Effector CD8-positive, alpha-beta T cell (primary cell): ENCODE measurements around the gene DYNC1I1.

Source experiments
- DNase-seq: peaks from one replicate; lab custom pipeline; 2025; lab: John Stamatoyannopoulos, UW

Gene DYNC1I1

GRCh38 chr7:95963446-95963990, 191.2 kb downstream of the DYNC1I1 start:
- DNase-seq, result no peak

DNA sequence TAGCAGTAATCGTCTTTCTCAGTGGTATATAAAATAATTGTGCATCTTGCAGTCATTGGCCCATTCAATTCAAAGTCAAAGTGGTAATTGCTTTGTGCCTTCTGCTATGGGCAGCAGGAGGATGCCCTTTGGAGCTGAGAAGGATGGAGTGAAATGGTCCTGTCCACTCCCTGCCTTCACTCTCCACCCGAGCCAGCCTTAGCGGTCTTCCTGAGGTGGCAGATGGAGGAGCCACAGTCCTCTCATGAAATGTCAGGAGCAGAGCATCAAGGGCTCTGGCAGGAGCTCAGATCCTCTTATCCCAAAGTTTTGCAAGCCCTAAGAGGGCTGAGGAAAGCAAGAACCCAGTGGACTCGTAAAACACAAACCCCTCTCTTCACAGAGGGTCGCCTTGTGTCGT, 199.4 kb downstream of the DYNC1I1 start:
- no peak for DNase-seq

- DNase-seq, result no peak
Observed at GRCh38 chr7:95972523-95972922, 200.2 kb downstream of the DYNC1I1 start.

DNA sequence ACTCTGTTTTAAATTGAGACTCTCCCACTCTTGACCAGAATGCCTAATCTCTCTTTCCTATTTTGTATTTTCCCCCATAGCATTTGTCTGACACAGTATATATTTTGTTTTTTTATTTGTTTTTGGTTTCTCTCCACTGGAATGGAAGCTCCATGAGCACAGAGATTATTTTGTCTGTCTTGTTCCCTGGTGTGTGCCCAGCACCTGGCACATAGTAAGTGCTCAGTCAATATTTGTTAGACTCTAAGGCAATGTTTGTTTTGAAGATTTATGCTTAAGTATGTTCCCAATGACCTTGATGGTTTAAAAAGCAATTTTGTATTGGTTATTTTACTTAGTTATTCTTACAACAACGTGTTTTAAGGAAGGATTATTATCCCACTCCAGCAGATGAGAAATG, 201.8 kb downstream of the DYNC1I1 start:
- DNase-seq, result no peak

DNA sequence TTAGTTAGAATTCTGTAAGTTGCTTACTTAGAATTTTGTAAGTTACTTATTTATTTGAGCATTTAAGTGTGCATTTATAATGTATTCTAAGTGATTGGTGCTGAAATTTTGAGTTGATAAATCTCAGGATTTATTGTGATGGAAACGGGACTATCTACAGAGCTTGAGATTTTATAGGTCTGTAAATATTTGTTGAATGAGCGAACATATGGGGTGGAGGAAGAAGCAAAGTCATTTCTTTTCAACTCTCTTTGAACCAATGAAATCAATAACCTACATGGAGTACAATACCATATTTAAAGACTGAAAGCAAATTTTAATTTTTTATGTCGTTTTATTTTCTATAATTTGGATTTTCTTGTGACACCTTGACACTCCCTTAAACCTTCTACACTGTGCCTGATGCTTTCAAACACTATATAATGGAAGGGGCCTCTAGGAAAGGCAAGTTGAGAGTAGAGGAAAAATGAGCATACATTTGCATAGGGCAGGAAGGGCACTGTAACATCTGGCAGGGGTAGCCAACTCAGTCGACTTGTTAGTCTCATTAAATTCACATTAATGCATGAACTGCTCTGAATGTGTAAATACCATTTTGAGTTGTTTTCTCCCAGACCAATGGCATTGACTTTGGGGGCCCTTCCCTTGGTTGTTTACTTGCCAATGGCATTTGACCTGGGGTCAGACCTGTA, 204.2 kb downstream of the DYNC1I1 start:
- no peak for DNase-seq

DNA sequence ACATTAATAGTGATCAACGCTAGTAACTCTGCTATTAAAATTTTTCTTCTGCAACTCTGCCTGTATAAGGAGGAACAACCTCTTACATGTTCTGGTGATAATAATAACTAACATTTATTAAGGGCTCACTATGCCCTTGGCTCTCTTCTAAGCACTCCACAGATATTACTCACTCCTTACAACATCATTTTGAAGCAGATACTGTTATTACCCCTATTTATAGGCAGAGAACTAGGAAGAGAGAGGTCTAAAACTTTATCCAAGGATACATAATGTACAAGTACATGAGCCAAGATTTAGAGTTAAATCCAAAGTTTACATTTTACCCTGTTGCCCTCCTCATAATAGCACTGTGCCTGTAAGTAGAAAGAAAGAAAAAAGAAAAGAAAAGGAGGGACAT, 205.6 kb downstream of the DYNC1I1 start:
- DNase-seq, result no peak

DNA sequence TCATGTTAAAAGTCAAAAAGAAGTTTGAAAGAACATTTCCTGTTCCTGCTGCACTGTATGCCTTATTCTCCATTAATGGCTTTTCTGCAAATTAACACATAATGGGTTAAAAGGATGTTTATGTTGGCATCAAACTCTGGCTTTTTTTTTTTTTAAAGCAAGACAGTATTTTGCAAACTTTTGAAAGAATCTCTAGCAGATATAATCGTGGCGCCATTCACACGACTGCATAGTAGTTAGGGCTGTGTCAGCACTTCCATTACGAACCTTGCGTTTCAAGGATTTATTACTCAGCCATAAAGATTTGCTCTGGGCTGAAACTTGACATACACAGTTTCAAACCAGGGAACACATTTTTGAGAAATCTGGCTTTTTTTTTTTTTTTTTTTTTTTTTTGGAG, 207.8 kb downstream of the DYNC1I1 start:
- DNase-seq, result no peak

- DNase-seq, result no peak
Observed at GRCh38 chr7:95980706-95981105, 208.4 kb downstream of the DYNC1I1 start.

GRCh38 chr7:95986178-95986764, 213.9 kb downstream of the DYNC1I1 start:
- DNase-seq, result no peak

DNA sequence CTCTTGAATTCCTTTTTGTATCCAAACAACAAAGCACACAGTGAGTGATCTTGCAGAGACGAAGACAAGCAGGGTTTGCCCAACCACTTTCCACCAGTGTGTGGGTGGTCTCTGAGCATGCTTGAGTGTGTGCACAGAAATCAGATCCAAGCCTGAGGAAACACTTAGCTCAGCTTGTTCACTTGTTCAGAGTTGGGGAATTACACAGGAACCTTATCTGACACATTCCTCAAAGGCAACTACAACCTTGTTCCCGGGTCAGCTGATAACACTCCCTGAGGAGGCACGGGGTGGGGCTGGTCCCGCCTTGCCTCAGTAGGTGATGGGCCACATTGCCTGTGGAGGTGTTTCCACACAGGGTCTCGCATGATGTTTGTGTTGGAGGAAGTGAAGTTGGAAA, 216.9 kb downstream of the DYNC1I1 start:
- no peak for DNase-seq

- no peak for DNase-seq
Observed at GRCh38 chr7:95993380-95993779, 221.0 kb downstream of the DYNC1I1 start.

DNA sequence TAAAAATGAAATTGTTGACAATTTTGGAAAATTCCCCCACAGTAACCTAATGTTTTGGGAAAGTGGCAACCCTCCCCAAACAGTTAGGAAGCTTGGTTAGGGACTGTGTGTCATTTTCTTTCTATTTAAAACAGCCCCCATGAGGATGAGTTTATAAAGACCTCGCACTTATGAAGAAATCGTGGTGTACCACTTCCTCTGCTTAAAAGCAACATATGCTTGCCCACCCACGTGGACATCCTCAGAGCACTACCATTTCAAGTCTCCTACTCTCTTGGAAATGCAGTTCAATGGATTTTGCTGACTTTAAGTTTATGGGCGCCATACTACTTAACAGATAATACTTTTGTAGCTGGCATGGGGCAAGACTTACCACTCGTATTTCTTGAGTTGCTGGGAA, 223.8 kb downstream of the DYNC1I1 start:
- DNase-seq, result no peak

GRCh38 chr7:95996886-95997285, 224.5 kb downstream of the DYNC1I1 start:
- no peak for DNase-seq

DNA sequence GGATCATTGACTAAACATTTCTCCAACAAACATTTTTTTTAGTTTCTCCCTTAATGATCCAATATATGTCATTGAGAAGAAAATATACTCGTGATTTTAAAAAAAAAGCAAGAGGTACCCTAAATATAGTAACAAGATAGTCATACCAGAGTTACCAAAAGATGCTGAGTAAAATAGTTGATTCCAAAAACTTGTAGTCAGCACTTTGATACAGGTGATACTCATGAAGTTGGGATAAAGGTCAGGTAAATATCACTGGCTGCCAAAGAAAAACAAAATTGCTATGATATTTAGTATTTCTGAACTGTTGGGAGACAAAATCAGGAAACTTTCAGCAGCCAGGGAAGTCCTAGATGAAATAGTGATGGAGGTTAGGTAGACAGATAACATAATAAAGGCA, 225.3 kb downstream of the DYNC1I1 start:
- no peak for DNase-seq

GRCh38 chr7:95999481-95999880, 227.1 kb downstream of the DYNC1I1 start:
- DNase-seq, result no peak

DNA sequence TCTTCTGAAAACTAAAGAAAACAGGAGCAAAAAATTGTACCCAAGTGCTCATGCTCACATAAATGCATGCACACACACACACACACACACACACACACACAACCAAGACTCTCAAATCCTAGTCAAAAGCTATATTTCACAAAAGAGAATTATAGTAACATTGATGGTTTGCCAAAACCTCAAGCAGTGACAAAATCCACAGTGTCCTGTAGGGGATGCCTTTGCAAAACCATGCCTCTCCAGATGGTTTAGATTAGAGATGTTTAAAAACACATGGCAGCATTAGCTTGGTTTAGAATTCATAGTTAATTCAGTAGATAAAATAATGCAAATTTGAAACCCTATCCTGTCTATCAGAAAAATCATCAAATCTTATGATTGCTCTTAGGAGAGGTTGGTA, 232.2 kb downstream of the DYNC1I1 start:
- DNase-seq, result no peak

DNA sequence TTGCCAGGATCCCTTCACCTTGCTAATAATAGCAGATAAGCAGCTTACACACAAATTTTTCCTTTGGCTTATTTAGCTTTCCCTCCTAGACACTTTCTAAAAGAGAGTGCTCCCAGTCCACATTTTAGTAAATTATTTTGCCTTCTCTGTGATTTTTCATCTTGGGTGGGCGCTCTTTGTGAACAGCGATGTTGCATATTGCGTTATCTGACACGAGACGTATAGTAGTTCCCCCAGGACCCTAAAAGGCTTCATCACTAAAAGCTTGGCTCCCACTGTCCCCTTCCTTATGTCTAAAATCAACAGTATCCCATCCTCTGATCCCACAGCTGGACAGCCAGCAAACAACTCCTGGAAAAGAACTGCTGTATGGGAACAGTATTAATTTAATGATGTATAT, 232.9 kb downstream of the DYNC1I1 start:
- no peak for DNase-seq

DNA sequence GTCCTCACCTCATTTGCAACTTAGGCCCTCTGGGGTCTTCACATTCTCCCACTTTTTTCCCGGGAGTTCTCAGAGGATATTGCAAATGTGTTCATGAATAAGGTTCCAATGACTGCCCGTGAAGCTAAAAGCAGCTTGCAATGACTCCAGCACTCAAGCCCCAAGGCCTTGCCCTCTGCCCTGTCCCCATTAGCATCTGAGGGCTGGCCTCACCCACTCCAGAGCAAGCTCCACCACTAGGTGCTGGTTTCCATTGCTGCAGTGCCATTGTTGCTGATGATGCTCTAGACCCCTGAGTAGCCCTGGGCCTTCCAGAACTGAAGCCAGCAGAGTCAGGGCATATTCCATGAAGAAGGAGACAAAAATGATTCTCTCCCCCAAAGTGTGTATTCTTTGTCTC, 236.8 kb downstream of the DYNC1I1 start:
- no peak for DNase-seq

DNA sequence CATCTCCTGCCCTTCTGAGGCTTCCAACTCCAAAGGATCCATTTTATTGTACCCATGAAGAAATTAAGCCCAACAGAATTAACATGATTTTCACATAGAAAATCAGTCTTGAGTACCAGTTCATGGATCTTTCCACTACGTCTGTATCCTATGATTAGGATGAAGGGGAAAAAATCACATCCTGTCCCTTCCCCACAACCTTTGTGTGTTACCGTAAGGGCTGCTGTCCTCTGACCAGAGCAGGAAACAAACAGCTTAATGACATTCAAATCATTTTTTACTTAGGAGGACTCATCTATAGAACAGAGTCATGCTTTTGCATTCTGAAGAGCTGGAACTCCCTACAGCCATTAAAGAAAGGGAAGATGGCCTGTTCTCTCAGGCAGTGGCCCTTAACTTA, 241.5 kb downstream of the DYNC1I1 start:
- DNase-seq, result no peak

GRCh38 chr7:96014617-96015016, 242.3 kb downstream of the DYNC1I1 start:
- DNase-seq, result no peak

DNA sequence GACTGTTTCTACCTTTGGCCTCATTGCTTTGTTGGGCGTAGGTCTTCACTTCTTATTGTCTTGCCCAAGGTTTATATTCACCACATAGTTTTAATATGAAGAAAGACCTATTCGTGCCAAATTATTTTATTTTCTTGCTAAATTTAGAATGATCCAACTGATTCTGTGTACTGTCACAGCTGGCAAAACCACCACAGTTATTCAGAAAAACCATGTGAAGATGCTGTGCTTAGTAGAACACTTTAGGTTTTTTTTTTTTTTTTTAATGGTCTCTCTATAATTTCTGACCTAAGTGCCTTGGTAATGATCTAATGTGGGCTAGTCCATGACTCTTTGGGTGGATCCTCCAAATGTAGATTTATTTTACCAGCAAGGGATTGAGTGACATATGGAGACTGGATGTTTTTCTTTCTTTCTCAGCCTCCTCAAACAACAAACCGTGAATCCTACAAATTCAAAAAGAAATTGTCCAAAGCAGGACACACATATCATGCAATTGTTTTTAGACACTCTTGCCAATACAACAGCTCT, 243.8 kb downstream of the DYNC1I1 start:
- no peak for DNase-seq

- no peak for DNase-seq
Observed at GRCh38 chr7:96016735-96017134, 244.4 kb downstream of the DYNC1I1 start.

- no peak for DNase-seq
Observed at GRCh38 chr7:96017877-96018276, 245.5 kb downstream of the DYNC1I1 start.

DNA sequence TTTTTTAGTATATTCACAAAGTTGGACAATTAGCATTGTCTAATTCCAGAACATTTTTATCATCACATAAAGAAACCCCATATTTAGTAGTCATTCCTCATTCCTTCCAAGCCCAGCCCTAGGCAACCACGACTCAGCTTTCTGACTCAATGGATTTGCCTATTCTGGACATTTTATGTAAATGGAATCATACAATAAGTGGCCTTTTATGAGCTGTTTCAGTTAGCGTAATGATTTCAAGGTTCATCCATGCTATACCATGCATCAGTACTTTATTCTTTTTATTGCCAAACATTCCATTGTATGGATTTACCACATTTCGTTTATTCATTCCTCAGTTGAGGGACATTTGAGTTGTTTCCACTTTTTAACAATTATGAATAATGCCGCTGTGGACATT, 249.2 kb downstream of the DYNC1I1 start:
- DNase-seq, result no peak
